ENCODE data around the gene TRAFD1. TPM values are rescaled to one million over a fixed set of nuclear protein-coding genes. Genes with fewer than 3 reads are reported as not detected.
"Not testable (repeated sequence)": the region's sequence is repeated elsewhere in the genome, so short reads cannot be mapped to it uniquely, and the experiment has no call there.

The TRAFD1 gene, protein sequence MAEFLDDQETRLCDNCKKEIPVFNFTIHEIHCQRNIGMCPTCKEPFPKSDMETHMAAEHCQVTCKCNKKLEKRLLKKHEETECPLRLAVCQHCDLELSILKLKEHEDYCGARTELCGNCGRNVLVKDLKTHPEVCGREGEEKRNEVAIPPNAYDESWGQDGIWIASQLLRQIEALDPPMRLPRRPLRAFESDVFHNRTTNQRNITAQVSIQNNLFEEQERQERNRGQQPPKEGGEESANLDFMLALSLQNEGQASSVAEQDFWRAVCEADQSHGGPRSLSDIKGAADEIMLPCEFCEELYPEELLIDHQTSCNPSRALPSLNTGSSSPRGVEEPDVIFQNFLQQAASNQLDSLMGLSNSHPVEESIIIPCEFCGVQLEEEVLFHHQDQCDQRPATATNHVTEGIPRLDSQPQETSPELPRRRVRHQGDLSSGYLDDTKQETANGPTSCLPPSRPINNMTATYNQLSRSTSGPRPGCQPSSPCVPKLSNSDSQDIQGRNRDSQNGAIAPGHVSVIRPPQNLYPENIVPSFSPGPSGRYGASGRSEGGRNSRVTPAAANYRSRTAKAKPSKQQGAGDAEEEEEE
- total RNA-seq: 23.7 and 36.4 TPM in 2 replicates

DNA sequence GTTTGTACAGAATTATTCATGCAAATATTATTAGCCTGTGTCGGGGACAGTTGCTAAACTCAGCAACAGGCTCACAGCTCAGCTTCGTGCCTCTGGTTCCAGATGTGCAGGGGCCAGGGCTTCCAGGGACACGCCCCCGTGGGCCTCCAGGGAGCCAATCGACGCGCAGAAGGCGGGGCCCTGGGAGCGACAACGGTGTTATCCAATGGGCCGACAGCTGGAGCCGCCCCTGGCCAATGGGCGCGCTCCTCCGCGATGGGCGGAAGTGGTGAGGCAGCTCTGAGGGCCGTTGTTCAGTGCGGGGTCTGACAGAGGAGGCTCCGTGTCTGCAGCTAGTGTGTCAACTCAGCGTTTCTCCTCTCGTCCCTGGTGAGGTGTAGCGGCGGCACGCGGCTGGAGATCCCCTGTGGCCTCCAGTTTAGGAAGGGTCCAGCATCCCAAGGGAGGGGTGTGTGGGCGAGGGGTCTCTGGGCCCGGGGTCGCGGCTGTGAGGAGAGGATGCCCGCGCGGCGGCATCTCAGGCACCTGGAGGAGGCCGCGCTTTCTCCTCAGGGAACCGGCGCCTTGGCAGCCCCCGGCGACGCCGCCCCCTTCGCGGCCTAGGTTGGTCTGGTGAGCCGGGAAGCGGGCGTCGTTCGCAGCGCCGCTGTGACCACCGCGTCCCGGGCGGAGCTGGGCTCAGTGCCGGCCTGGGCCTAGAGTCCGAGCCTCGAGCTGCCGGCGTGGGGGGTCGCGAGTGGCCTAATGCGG lies at the start of gene TRAFD1:
TSS of gene TRAFD1 (plus strand) at position 311 of the 750 bp plus-strand sequence. CDS start 4,963 bp downstream, outside the sequence.
- DNase-seq (ENCODE audit: low read depth in 2 of 2): peak; percentile 91 to 97

DNA sequence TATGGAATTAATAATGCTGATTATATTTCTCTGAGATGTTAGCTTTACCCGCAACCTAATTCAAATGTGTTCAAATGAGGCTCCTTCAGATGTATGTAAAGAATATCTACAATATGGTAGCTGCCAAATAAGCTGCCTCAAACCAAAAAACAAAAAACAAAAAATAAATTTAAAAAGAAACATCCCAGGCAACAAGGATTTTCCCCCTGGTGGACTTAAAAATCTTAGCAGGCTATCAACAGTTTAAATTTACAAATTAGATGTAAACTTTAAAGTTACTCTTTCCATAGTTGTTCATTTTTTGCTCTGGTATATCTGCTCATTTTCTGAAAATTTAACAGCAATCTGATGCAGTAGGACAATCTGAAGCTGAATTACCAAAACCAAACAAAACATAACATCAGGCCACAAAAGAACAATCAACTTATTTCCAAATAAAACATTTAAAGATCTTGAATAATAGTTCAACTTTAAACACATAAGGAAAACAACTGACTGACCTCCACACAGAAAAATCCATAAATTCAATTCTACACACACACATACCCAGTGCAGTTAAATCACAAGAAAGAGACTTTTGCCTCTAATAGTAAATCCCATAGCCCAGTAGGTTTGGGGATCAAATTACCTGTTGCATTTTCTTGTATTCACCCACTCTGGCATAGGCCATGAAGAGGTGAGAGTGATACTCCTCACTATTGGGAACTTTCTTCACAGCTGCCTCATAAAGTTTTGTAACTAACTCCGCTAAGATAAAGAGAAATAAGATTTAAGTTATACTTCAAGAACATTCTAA lies 38.1 kb upstream of the TRAFD1 start:
- no peak for DNase-seq (ENCODE audit: low read depth in 2 of 2)

DNA sequence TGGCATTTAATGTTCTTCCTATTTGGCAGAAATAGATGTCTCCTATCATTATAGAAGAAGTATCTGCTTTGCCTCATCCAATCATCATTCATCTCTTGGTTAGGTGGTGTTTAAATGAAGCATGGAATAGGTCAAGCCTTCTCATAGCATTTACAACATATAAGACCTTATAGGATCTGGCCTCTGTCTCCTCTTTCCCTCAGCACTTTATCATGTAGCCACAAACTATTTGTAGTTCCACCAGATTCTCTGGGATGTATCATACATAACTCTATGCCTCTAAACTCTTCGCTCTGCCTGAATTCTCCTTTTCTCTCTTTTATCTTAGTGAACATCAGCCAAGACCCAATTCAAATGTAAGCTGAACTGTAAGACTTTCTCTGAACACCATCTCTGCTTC lies 37.5 kb upstream of the TRAFD1 start:
- no peak for DNase-seq (ENCODE audit: low read depth in 2 of 2)

DNA sequence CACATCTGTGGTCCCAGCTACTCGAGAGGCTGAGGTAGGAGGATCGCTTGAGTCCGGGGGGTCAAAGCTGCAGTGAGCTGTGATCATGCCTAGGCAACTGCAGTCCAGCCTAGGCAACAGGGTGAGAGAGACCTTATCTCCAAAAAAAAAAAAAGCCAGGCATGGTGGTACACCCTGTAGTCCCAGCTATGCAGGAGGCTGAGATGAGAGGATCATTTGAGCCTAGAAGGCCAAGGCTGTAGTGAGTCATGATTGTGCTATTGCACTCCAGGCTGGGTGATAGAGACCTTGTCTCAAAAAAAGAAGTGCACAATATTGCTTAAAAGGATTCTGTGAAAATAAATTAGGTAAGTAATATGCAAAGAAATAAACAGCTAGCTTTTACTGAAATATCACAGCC lies 33.8 kb upstream of the TRAFD1 start:
- no peak for DNase-seq (ENCODE audit: low read depth in 2 of 2)

DNA sequence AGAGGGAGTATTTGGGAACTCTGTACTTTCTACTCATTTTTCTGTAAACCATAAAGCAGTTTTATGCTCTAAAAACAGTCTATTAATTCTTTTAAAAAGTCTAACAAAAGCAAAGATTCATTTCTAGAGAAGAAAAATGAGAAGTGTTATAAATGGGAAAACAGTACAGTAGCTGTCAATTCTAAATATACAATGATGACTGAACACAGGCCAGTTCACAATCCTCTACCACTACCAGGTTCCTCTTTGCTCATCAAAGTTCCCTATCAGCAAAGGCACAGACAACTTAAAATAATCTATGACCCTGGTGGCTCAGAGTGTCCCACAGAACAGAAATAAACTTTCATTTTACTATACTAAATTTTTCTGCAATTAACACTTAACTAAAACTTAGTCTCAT lies 29.3 kb upstream of the TRAFD1 start:
- no peak for DNase-seq (ENCODE audit: low read depth in 2 of 2)

DNA sequence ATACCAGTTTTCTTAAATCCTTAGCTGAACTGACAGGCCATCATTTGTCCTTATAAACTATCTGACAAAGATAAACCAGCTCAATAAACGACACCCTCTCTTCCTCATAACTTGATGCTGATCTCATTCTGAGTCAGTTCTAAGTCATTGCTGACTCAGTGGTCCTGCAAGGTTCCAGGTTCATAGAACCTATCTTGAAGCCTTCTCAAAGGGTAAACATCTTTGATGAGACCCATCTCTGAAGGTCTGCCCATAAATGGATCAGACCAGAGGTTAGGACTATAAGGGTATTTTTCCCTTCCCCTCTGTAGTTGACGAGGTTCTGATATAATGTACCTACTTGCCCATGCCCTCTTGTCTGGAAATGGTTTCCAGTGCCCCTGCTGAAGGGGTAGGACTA lies 28.7 kb upstream of the TRAFD1 start:
- peak in 1 of 2 donors; percentile 41 for DNase-seq (ENCODE audit: low read depth in 2 of 2)

DNA sequence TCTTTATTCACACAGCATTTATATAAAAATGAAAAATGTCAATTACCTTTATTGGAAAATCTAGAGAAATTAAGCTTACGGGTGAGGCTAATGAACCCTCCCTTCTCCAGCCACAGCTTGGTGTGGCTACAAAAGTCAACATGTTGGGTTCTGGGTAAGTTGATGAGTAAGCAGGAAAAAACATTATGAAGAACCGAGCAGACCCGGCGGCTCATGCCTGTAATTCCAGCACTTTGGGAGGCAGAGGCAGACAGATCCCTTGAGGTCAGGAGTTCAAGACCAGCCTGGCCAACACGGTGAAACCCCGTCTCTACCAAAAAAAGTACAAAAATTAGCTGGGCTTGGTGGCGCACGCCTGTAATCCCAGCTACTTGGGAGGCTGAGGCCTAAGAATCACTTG lies 27.7 kb upstream of the TRAFD1 start:
- DNase-seq (ENCODE audit: low read depth in 2 of 2): no peak

DNA sequence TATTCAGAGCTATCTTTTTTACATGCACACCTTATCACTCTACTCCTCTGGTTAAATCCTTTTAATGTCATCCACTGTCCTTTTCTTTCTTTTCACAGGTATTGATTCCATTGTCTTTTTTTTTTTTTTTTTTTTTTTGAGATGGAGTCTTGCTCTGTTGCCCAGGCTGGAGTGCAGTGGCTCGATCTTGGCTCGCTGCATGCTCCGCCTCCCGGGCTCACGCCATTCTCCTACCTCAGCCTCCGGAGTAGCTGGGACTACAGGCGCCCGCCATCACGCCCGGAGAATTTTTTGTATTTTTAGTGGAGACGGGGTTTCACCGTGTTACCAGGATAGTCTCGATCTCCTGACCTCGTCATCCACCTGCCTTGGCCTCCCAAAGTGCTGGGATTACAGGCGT lies 24.9 kb upstream of the TRAFD1 start:
- DNase-seq (ENCODE audit: low read depth in 2 of 2): not testable (repeated sequence)

DNA sequence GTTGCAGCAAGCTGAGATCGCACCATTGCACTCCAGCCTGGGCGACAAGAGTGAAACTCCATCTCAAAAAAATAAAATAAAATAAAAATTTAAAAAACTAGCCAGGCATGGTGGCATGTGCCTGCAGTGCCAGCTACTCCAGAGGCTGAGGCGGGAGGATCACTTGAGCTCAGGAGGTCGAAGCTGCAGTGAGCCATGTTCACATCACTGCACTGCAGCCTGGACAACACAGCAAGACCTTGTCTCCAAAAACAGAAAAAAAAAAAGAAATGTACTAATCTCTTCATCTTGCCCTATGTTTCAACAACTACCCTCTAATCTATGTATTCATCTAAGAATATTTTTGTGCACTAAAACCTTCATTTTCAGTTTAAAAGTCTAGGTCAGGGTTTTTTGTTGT lies 23.2 kb upstream of the TRAFD1 start:
- DNase-seq (ENCODE audit: low read depth in 2 of 2): no peak

DNA sequence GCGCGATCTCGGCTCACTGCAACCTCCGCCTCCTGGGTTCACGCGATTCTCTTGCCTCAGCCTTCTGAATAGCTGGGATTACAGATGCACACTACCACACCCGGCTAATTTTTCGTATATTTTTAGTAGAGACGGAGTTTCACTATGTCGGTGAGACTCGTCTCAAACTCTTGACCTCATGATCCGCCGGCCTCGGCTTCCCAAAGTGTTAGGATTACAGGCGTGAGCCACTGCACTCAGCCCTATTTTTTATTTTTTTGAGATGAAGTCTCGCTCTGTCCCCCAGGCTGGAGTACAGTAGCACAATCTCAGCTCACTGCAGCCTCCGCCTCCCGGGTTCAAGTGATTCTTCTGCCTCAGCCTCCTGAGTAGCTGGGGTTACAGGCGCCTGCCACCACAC lies 22.6 kb upstream of the TRAFD1 start:
- DNase-seq (ENCODE audit: low read depth in 2 of 2): not testable (repeated sequence)

DNA sequence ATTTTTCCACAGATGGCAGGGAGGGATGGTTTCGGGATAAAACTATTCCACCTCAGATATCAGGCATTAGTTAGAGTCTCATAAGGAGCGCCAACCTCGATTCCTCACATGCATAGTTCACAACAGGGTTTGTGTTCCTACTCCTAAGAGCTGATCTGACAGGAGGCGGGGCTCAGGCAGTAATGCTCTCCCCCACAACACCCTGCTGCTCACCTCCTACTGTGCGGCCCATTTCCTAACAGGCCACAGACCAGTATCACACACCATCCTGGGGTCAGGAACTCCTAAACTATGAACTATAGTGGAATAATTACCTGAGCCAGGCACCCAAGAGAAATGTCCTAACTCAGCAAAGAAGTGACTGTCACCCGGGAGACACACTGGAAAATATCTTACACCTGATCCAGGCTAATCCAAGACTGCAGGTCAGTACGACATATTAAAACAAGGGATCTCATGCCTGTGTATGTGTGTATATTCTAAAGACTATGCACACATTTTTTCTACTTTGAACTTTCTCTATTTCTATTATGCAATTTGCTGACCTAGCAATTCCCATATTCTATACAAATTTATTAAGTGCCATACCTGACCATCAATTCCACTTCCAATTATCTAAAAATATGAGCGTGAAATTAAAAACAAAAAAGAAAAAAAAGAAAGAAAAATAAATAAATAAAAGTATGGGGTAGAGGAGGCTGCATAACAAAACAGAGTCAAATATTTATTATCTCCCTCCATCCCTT lies 21.4 kb upstream of the TRAFD1 start:
- no peak for DNase-seq (ENCODE audit: low read depth in 2 of 2)

DNA sequence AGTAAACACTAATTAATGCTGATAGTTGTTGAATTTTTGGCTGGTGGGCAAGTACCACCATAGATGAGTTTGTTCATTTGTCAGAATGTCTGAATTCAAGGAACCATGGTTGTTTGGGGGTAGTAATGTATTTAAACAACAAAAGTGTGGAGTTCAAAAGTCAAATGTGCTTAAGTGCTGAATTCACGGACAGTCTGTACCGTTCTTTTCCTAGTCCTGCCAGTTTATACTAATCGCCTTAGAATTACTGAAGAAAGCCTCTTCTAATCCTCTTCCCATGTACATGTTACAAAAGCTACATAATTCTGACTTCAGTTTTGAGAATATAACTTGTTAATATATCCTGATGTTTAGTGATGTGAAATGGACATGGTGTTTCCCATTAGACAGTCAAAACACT lies 19.5 kb upstream of the TRAFD1 start:
- DNase-seq (ENCODE audit: low read depth in 2 of 2): no peak

DNA sequence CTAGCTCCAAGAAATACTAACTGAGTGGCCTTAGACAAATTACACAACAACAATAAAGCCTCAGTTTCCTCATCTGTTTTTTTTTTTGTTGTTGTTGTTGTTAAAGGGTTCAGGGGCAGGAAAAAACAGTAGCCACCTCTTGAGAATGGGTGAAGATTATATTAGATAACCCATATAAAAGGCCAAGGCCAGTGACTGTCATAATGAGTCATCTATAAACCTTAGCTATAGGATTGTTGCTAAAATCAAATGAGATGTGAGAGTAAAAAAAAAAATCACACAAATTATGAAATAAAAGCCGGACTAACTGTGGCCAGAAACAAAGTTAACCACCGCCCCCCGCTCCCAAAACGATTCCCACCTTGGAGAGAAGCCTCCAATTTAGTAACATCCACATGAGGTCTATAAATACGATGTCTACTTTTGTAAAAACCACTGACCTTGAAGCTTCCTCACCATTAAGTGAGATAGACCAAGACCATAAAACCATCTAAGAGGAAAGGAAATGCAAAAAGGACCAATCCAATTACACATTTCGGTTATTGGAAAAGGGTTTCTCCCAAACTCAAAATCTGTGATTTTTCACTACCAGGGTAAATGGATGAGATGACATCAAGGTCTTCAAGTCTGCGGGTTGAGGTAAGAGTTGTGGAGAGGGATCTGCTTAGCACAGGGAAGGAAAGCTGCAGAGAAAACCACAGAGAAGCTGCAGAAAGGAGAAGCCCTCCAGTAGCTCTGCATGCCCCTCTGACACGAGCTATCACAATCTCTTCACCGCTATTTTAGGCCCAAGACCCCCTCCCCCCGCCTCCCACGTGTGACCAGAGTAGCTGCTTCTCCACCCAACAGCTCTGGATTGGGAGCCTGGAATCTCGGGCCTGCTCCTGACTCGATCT lies 17.8 kb upstream of the TRAFD1 start:
- DNase-seq (ENCODE audit: low read depth in 2 of 2): peak in 1 of 2 donors; percentile 43

DNA sequence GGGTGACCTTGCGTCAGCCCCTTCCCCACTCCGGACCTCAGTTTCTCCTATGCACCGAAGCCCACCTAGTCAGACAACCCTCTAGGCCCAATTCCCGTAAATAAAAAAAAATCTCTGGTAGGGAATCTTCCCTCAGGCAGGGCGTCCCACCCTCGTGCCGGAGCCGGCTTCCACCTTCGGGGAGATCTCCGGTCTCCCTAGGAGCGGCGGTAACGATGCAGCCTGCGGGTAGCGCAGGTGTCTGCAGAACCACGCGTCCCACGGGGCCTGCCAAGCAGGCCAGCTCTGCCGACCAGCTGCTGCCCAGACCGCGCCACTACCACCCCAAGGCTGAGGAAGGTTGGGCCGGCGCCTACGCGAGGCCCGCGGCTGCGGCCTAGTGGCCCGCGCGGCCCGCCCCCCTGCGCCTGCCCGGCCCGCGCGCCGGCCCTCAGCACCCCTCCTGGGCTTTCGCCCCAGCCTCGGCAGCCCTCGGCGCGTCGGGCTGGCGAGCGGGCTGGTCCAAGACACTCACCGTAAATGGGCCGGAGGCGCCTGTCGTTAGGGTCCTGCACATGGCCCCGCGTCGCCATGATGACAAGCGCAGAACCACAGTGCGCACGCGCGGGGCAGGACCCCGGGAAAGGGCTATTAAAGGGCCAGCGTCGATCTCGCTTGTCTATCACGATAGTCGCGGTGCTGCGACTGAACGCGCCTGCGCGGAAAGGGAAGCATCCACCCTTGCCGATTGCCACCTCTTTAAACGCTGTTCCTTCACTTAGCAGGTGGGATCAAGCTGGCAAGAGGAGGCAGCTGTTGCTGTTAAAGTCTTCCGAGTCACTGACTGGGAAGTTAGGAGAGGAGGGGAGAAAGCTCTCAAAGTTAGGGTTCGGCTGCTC lies 16.9 kb upstream of the TRAFD1 start, which contains the start of gene NAA25:
TSS of gene NAA25 (minus strand) at position 582 of the 878 bp plus-strand sequence. CDS start at position 572, 10 bp downstream.
- peak; percentile 64 to 87 for DNase-seq (ENCODE audit: low read depth in 2 of 2)

DNA sequence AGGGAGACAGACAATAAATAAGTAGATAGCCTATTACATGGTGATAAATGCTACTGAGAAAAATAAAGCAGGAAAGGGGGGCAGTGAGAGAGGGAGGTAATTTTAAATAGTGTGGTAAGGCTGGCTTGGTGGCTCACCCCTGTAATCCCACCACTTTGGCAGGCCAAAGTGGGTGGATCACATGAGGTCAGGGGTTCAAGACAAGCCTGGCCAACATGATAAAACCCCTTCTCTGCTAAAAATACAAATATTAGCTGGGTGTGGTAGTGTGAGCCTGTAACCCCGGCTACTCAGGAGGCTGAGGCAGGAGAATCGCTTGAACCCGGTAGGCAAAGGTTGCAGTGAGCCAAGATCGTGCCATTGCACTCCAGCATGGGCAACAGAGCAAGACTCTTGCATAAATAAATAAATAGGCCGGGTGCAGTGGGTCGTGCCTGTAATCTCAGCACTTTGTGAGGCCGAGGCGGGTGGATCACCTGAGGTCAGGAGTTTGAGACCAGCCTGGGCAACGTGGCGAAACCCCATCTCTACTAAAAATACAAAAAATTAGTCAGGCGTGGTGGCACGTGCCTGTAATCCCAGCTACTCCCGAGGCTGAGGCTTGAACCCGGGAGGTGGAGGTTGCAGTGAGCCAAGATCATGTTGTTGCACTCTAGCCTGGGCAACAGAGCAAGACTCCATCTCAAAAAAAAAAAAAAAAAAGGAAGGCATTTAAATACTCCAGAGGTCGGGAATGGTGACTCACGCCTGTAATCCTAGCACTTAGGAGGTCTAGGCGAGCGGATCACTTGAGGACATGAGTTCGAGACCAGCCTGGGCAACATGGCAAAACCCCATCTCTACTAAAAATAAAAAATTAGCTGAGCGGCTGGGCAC lies 14.3 kb upstream of the TRAFD1 start:
- not testable (repeated sequence) for DNase-seq (ENCODE audit: low read depth in 2 of 2)

DNA sequence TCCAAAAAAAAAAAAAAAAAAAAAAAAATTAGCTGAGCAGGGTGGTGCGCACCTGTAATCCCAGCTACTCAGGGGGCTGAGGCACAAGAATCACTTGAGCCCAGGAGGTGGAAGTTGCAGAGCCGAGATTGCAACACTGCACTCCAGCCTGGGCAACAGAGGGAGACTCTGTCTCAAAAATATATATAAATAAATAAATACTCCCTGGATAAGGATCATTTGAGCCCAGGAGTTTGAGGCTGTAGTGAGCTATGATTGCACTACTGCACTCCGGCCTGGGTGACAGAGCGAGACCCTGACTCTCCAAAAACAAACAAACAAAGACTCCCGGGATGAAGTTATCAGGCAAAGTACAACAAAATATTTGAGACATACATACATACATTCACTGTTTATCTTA lies 13.4 kb upstream of the TRAFD1 start:
- no peak for DNase-seq (ENCODE audit: low read depth in 2 of 2)

DNA sequence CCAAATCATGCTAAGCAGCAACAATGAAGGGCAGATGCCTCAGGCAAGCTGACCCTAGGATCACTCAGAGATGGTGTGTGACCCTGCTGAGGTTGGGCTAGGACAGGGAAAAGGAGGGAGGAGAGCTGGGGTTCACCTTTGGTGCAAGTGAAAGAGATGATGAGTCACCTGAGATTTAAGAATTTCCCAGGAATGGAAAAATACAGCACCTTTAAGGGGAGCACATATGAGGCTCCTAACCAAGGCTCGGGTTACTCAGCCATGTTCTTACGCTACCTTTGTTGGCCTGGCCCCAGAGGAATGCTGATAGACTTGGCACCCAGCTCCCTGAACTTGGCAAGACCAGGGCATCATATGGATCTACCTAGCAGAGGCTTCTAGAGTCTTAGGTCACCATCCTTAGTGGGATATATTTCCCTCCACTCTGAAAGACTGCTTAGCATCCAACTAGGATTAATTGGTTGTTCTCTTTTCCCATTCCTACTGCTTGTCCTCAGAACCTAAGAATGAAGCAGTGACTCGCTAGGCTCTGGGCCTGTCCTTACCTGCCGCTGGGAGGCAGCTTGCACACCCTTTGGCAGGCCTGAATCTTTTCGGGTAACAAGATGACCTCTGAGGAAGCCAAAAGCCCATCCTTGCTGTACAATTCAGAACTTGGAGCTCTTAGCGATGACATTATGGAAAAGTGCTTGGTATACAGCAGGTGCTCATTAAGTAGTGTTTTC lies 12.8 kb upstream of the TRAFD1 start:
- DNase-seq (ENCODE audit: low read depth in 2 of 2): no peak
